ENCODE results near the gene STAB2.

The STAB2 gene

GRCh38 chr12:103664626-103665025, 77.6 kb downstream of the STAB2 start:
- TF ChIP-seq ZFX (IDR thresholded peaks at IDR 0.05; ENCODE audit: borderline replicate concordance) (no peak), CTCF (IDR thresholded peaks at IDR 0.05) (no peak)
- no peak overlapping the region for H3K27ac ChIP-seq

- TF ChIP-seq ZFX (IDR thresholded peaks at IDR 0.05; ENCODE audit: borderline replicate concordance) (no peak), CTCF (IDR thresholded peaks at IDR 0.05) (no peak)
- no peak overlapping the region for H3K27ac ChIP-seq
Measured at GRCh38 chr12:103665971-103666370, 78.9 kb downstream of the STAB2 start.

GRCh38 chr12:103667125-103667524, 80.1 kb downstream of the STAB2 start:
- TF ChIP-seq CTCF (IDR thresholded peaks at IDR 0.05) (no peak), ZFX (IDR thresholded peaks at IDR 0.05; ENCODE audit: borderline replicate concordance) (no peak)
- H3K27ac ChIP-seq = no peak overlapping the region

- TF ChIP-seq CTCF (IDR thresholded peaks at IDR 0.05) (no peak), ZFX (IDR thresholded peaks at IDR 0.05; ENCODE audit: borderline replicate concordance) (no peak)
Measured at GRCh38 chr12:103668520-103668919, 81.4 kb downstream of the STAB2 start.

GRCh38 chr12:103671367-103671766, 84.3 kb downstream of the STAB2 start:
- no peak overlapping the region for H3K27ac ChIP-seq
- TF ChIP-seq ZFX (IDR thresholded peaks at IDR 0.05; ENCODE audit: borderline replicate concordance) (no peak), CTCF (IDR thresholded peaks at IDR 0.05) (no peak)

More at GRCh38 chr12:103668520-103668919, 81.4 kb downstream of the STAB2 start:
- no peak overlapping the region for H3K27ac ChIP-seq

GRCh38 chr12:103672401-103673119, 85.5 kb downstream of the STAB2 start:
- no peak overlapping the region for H3K27ac ChIP-seq
- no peak for TF ChIP-seq CTCF (IDR thresholded peaks at IDR 0.05)
- no peak for TF ChIP-seq ZFX (IDR thresholded peaks at IDR 0.05; ENCODE audit: borderline replicate concordance)

GRCh38 chr12:103673487-103673886, 86.4 kb downstream of the STAB2 start:
- TF ChIP-seq ZFX (IDR thresholded peaks at IDR 0.05; ENCODE audit: borderline replicate concordance) = no peak
- no peak for TF ChIP-seq CTCF (IDR thresholded peaks at IDR 0.05)
- H3K27ac ChIP-seq = no peak overlapping the region
